ENCODE measurements around the gene KRAS. TPM values are rescaled to one million over a fixed set of nuclear protein-coding genes. Genes with fewer than 3 reads are reported as not detected.

The KRAS gene
- total and polyA plus RNA-seq, 2 of the 13 experiments (the other 11 are each of a cell fraction or from before 2014, with no cell fraction given), result 6.5 to 9.8 TPM

- TF ChIP-seq ZNF281 (CRISPR knock-in tag; IDR thresholded peaks at IDR 0.05; ENCODE audit: borderline replicate concordance), result peak; percentile 85
- no peak for TF ChIP-seq ZNF101 (CRISPR knock-in tag; IDR thresholded peaks at IDR 0.05; ENCODE audit: borderline replicate concordance, low read depth)
- no peak for TF ChIP-seq RBAK (CRISPR knock-in tag; IDR thresholded peaks at IDR 0.05)
- no peak for TF ChIP-seq AKAP8 (CRISPR knock-in tag; IDR thresholded peaks at IDR 0.05)
- peak; percentile 60; the same call in 1 of the 2 replicates for TF ChIP-seq ZNF770 (CRISPR knock-in tag; IDR thresholded peaks at IDR 0.05)
- no peak for TF ChIP-seq CTCF (CRISPR knock-in tag; IDR thresholded peaks at IDR 0.05)
- 0 out of 2 replicates have a peak, but pooled peaks have one; percentile 49 for TF ChIP-seq TBX3 (IDR thresholded peaks at IDR 0.05; ENCODE audit: borderline replicate concordance)
- TF ChIP-seq PATZ1 (CRISPR knock-in tag; IDR thresholded peaks at IDR 0.05), result 0 out of 2 replicates have a peak, but pooled peaks have one; percentile 28
- no peak for TF ChIP-seq ZNF776 (CRISPR knock-in tag; IDR thresholded peaks at IDR 0.05)
- TF ChIP-seq ZMYM3 (CRISPR knock-in tag; IDR thresholded peaks at IDR 0.05), result peak; percentile 37; the same call in 1 of the 2 replicates
- TF ChIP-seq ETV5 (CRISPR knock-in tag; IDR thresholded peaks at IDR 0.05; ENCODE audit: borderline replicate concordance), result peak; percentile 45; the same call in 1 of the 2 replicates
- TF ChIP-seq TCF7 (IDR thresholded peaks at IDR 0.05; ENCODE audit: low read depth), result no peak
- TF ChIP-seq HNRNPH1 (optimal IDR thresholded peaks at IDR 0.05; ENCODE audit: low read depth, low read length), result no peak
- peak; percentile 83; the same call in 1 of the 2 replicates for TF ChIP-seq ZNF350 (CRISPR knock-in tag; IDR thresholded peaks at IDR 0.05; ENCODE audit: borderline replicate concordance, low read depth)
- TF ChIP-seq ZSCAN12 (CRISPR knock-in tag; IDR thresholded peaks at IDR 0.05), result 0 out of 2 replicates have a peak, but pooled peaks have one; percentile 15
- TF ChIP-seq RFXANK (CRISPR knock-in tag; IDR thresholded peaks at IDR 0.05), result no peak
- TF ChIP-seq ZNF589 (CRISPR knock-in tag; conservative IDR thresholded peaks at IDR 0.05), result no peak
Measured at GRCh38 chr12:25195056-25195971, 55.4 kb downstream of the KRAS start, which contains the start of the genes DNAI7 and ETFRF1 (continued).
